ENCODE results near the gene NTSR1.
A peak's percentile ranks its signal among the peaks of the same experiment; 100 is the strongest.

The NTSR1 gene

GRCh38 chr20:62688083-62688482 is 20.6 kb upstream of the NTSR1 start:
- TF ChIP-seq, protein P1, sequence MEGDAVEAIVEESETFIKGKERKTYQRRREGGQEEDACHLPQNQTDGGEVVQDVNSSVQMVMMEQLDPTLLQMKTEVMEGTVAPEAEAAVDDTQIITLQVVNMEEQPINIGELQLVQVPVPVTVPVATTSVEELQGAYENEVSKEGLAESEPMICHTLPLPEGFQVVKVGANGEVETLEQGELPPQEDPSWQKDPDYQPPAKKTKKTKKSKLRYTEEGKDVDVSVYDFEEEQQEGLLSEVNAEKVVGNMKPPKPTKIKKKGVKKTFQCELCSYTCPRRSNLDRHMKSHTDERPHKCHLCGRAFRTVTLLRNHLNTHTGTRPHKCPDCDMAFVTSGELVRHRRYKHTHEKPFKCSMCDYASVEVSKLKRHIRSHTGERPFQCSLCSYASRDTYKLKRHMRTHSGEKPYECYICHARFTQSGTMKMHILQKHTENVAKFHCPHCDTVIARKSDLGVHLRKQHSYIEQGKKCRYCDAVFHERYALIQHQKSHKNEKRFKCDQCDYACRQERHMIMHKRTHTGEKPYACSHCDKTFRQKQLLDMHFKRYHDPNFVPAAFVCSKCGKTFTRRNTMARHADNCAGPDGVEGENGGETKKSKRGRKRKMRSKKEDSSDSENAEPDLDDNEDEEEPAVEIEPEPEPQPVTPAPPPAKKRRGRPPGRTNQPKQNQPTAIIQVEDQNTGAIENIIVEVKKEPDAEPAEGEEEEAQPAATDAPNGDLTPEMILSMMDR (conservative IDR thresholded peaks at IDR 0.05; ENCODE audit: control insufficient read depth, insufficient read depth, low read depth, low read length) = no peak
- DNase-seq (ENCODE audit: low read depth) = no peak
- H3K4me3 ChIP-seq (ENCODE audit: control insufficient read depth, low read depth, low read length) = no peak overlapping the region

DNA sequence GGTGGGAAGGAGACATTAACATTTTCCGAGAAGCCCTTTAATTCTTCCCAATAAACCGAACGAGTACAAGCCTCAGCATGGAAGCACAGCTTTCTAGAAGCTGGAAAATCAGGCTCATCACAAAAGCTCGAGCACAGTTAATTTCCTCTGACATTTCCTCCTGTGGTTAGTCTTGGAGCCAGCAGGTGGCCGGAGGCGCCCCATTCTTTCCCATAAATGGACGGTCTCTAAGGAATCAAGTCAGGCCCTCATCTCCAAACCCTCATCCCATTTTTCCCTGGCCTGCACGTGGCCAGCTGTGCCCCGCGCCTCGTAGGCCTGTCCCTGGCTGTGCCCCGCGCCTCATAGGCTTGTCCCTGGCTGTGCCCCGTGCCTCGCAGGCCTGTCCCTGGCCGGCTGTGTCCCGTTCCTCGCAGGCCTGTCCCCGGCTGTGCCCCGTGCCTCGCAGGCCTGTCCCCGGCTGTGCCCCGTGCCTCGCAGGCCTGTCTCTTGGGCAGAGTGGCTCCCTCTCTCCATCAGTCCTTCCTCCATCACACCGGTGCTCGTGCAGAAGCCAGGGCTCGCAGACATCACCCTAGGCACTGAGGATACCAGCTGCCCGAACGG is 19.7 kb upstream of the NTSR1 start:
- no peak overlapping the region for H3K4me3 ChIP-seq (ENCODE audit: control insufficient read depth, low read depth, low read length)
- no peak for DNase-seq (ENCODE audit: low read depth)
- TF ChIP-seq, protein P1 (conservative IDR thresholded peaks at IDR 0.05; ENCODE audit: control insufficient read depth, insufficient read depth, low read depth, low read length) = peak; percentile 3

DNA sequence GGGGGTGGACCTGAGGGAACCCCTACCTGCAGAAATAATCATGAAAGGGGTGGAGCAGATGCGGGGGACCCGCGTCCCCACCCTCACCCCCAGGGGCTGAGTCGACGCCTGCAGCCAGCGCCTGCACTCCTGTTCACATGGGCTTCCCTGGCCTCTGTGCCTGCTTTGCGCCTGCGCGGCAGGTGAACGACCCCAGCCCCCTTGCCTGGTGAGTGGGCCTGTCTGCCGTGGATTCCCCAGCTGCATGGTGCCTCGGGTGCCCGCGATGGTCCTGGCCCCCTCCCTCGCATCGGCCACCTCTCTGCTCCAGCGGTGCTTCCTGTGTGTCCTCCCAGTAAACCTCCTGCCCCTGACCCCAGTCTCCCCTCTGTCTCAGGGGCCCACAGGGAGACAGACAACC is 18.8 kb upstream of the NTSR1 start:
- no peak for DNase-seq (ENCODE audit: low read depth)
- TF ChIP-seq, protein P1 (conservative IDR thresholded peaks at IDR 0.05; ENCODE audit: control insufficient read depth, insufficient read depth, low read depth, low read length) = no peak
- no peak overlapping the region for H3K4me3 ChIP-seq (ENCODE audit: control insufficient read depth, low read depth, low read length)

GRCh38 chr20:62690261-62690820 is 18.3 kb upstream of the NTSR1 start:
- no peak overlapping the region for H3K4me3 ChIP-seq (ENCODE audit: control insufficient read depth, low read depth, low read length)
- TF ChIP-seq, protein P1 (conservative IDR thresholded peaks at IDR 0.05; ENCODE audit: control insufficient read depth, insufficient read depth, low read depth, low read length) = no peak
- DNase-seq (ENCODE audit: low read depth) = no peak

- no peak overlapping the region for H3K4me3 ChIP-seq (ENCODE audit: control insufficient read depth, low read depth, low read length)
- TF ChIP-seq, protein P1 (conservative IDR thresholded peaks at IDR 0.05; ENCODE audit: control insufficient read depth, insufficient read depth, low read depth, low read length) = no peak
- DNase-seq (ENCODE audit: low read depth) = no peak
These were observed 17.1 kb upstream of the NTSR1 start for GRCh38 chr20:62691487-62691886.

DNA sequence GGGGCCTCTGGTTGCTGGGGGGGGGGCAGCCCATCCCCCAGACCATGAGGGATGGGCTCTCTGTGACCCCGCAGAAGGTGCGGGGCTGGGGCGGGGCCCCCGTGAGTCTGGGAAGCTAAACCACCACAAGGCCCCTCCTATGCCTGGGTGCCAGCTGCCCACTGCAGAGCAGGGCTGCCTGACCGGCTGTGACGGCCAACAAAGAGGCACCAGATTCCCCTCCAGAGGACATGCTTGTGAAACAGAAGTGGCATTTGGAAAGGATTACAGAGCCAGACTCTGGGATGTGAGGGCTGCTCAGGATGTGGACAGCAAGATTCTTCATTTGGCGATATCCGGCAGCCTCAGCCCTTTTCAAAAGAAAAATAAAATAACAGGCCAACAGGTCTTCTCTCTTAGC is 16.5 kb upstream of the NTSR1 start:
- TF ChIP-seq, protein P1 (conservative IDR thresholded peaks at IDR 0.05; ENCODE audit: control insufficient read depth, insufficient read depth, low read depth, low read length) = no peak
- DNase-seq (ENCODE audit: low read depth) = no peak
- H3K4me3 ChIP-seq (ENCODE audit: control insufficient read depth, low read depth, low read length) = no peak overlapping the region
